GM23338 (cell line): ENCODE measurements around the gene UHRF1. TPM values are rescaled to one million over a fixed set of nuclear protein-coding genes. Genes with fewer than 3 reads are reported as not detected.

Source experiments
- ATAC-seq: fragments of 200-7000 bp; cut with Tn5 transposase; 3 replicates; pipeline ENCODE4 v1.9.1; 2020
- DNase-seq: peaks from one replicate; pipeline ENCODE4 v3.0.0-alpha.2; 2015; ENCODE audit warnings: low spot score
- H2AFZ ChIP-seq: fragments of 200-600 bp; sonication (generic); 2 replicates; pipeline ENCODE4 v1.8.0; 2016; ENCODE audit warnings: antibody characterized with exemption, mild to moderate bottlenecking, moderate library complexity
- H3F3A ChIP-seq: fragments of 200-600 bp; sonication (generic); replicated peaks from 2 replicates; pipeline ENCODE4 v1.8.0; 2017; ENCODE audit warnings: antibody characterized with exemption, mixed run types, low read depth
- H3K27ac ChIP-seq: fragments of 200-600 bp; sonication (generic); 2 replicates; pipeline ENCODE4 v1.6.1; 2016; ENCODE audit warnings: low read depth
- H3K27me3 ChIP-seq: fragments of 200-600 bp; sonication (generic); 2 replicates; pipeline ENCODE4 v1.8.0; 2016; ENCODE audit warnings: mild to moderate bottlenecking, mixed run types, moderate library complexity; ENCODE audit not compliant: insufficient read depth
- H3K36me3 ChIP-seq: fragments of 200-600 bp; sonication (generic); 2 replicates; pipeline ENCODE4 v1.8.0; 2016; ENCODE audit warnings: mild to moderate bottlenecking; ENCODE audit not compliant: insufficient read depth
- H3K4me1 ChIP-seq: fragments of 200-600 bp; sonication (generic); 2 replicates; pipeline ENCODE4 v1.8.0; 2016; ENCODE audit warnings: mild to moderate bottlenecking, moderate library complexity; ENCODE audit not compliant: insufficient read depth
- H3K4me2 ChIP-seq: fragments of 200-600 bp; sonication (generic); 2 replicates; pipeline ENCODE4 v1.7.1; 2017; ENCODE audit warnings: mixed run types
- H3K4me3 ChIP-seq: fragments of 200-600 bp; sonication (generic); 2 replicates; pipeline ENCODE4 v1.6.1; 2016; ENCODE audit warnings: mixed run types
- H3K79me2 ChIP-seq: fragments of 200-600 bp; sonication (generic); replicated peaks from 2 replicates; pipeline ENCODE4 v1.8.0; 2017; ENCODE audit warnings: mild to moderate bottlenecking; ENCODE audit not compliant: insufficient read depth
- H3K9me2 ChIP-seq: fragments of 200-600 bp; sonication (generic); 2 replicates; pipeline ENCODE4 v1.8.0; 2017; ENCODE audit not compliant: insufficient read depth
- H4K20me1 ChIP-seq: fragments of 200-600 bp; sonication (generic); replicated peaks from 2 replicates; pipeline ENCODE4 v1.8.0; 2017; ENCODE audit warnings: mild to moderate bottlenecking; ENCODE audit not compliant: insufficient read depth
- H3K27ac Mint-ChIP-seq: 2 replicates; pipeline ENCODE4 v1.8.0; 2020; ENCODE audit warnings: inconsistent platforms, mild to moderate bottlenecking, moderate library complexity, mixed read lengths
- H3K27me3 Mint-ChIP-seq: 3 replicates; pipeline ENCODE4 v1.8.0; 2022; ENCODE audit warnings: low read depth, mild to moderate bottlenecking, moderate library complexity, mixed read lengths, inconsistent platforms; ENCODE audit not compliant: insufficient read depth, poor library complexity
- H3K36me3 Mint-ChIP-seq: 3 replicates; pipeline ENCODE4 v1.8.0; 2021; ENCODE audit warnings: low read depth, mild to moderate bottlenecking, inconsistent platforms, moderate library complexity, mixed read lengths
- H3K4me1 Mint-ChIP-seq: 3 replicates; pipeline ENCODE4 v1.8.0; 2020; ENCODE audit warnings: mild to moderate bottlenecking, inconsistent platforms, mixed read lengths
- H3K4me3 Mint-ChIP-seq: 3 replicates; pipeline ENCODE4 v1.8.0; 2021; ENCODE audit warnings: moderate library complexity, mild to moderate bottlenecking, inconsistent platforms, mixed read lengths
- H3K9me3 Mint-ChIP-seq: 3 replicates; pipeline ENCODE4 v1.8.0; 2020; ENCODE audit warnings: moderate library complexity, mild to moderate bottlenecking, inconsistent platforms, mixed read lengths
- CREB1 ChIP-seq: fragments of 250-450 bp; sonication (Bioruptor Pico); IDR thresholded peaks from 2 replicates; pipeline ENCODE4 v1.5.0; 2020; ENCODE audit warnings: low read depth, mild to moderate bottlenecking, moderate library complexity
- CTCF ChIP-seq, 2 experiments: fragments of 200-600 bp in 1 of 2; sonication (generic) in 1 of 2; conservative IDR thresholded peaks; 2 replicates each; pipeline versions ENCODE4 v1.5.1 to v1.6.1; 2016 to 2017; ENCODE audit warnings: antibody characterized with exemption in 2 of 2, low read depth in 2 of 2, mild to moderate bottlenecking in 2 of 2, moderate library complexity in 1 of 2
- ETS1 ChIP-seq: IDR thresholded peaks from 2 replicates; pipeline ENCODE4 v1.6.1; 2016; ENCODE audit warnings: antibody characterized with exemption
- EZH2 ChIP-seq: fragments of 200-600 bp; sonication (generic); IDR thresholded peaks from one replicate; pipeline ENCODE4 v1.8.0; 2017; ENCODE audit warnings: antibody characterized with exemption, mild to moderate bottlenecking, low read depth; ENCODE audit not compliant: unreplicated experiment
- EZH2phosphoT487 ChIP-seq: fragments of 200-600 bp; sonication (generic); IDR thresholded peaks from one replicate; pipeline ENCODE4 v1.8.1; 2018; ENCODE audit warnings: antibody characterized with exemption; ENCODE audit not compliant: unreplicated experiment
- JUNB ChIP-seq: IDR thresholded peaks from one replicate; pipeline ENCODE4 v1.6.1; 2016; ENCODE audit warnings: antibody characterized with exemption; ENCODE audit not compliant: unreplicated experiment
- NANOG ChIP-seq: IDR thresholded peaks from 2 replicates; pipeline ENCODE4 v1.6.1; 2016; ENCODE audit warnings: antibody characterized with exemption, borderline replicate concordance
- POLR2AphosphoS5 ChIP-seq: IDR thresholded peaks from 2 replicates; pipeline ENCODE4 v1.6.1; 2016; ENCODE audit warnings: antibody characterized with exemption, low read depth
- REST ChIP-seq: IDR thresholded peaks from one replicate; pipeline ENCODE4 v1.6.1; 2018; ENCODE audit warnings: antibody characterized with exemption; ENCODE audit not compliant: unreplicated experiment
- STAT1 ChIP-seq: IDR thresholded peaks from one replicate; pipeline ENCODE4 v1.6.1; 2016; ENCODE audit warnings: antibody characterized with exemption; ENCODE audit not compliant: unreplicated experiment
- ZNF114 ChIP-seq: fragments of 250-450 bp; sonication (Bioruptor Pico); IDR thresholded peaks from 2 replicates; pipeline ENCODE4 v1.5.0; 2020; ENCODE audit warnings: mild to moderate bottlenecking, moderate library complexity
- ZNF331 ChIP-seq: fragments of 250-450 bp; sonication (Bioruptor Pico); IDR thresholded peaks from 2 replicates; pipeline ENCODE4 v1.5.0; 2020; ENCODE audit warnings: low read depth, mild to moderate bottlenecking, moderate library complexity
- ZNF462 ChIP-seq: fragments of 250-450 bp; sonication (Bioruptor Pico); IDR thresholded peaks from 2 replicates; pipeline ENCODE4 v1.5.0; 2020; ENCODE audit warnings: mild to moderate bottlenecking, moderate library complexity
- polyA plus RNA-seq: library from polyadenylated mRNA; unstranded; fragments of >200 nt; fragmentation: Nextera tagmentation; extraction: Ambion mirVana; gene quantifications from 2 replicates; pipeline ENCODE4 v1.2.1, GENCODE V29; 2016
- total RNA-seq: library from RNA; depleted of rRNA; stranded (reverse); fragments of >200 nt; shearing (Covaris generic); gene quantifications from 2 replicates; pipeline ENCODE4 v1.2.3, GENCODE V29; 2014

UHRF1 gene
- total and polyA plus RNA-seq, 2 experiments from 2014 or later: 20.3 to 45.7 TPM

GRCh38 chr19:4972509-4973230 is 63.4 kb downstream of the UHRF1 start:
- peaks cover 21% of the 10 kb centered on the region for H3K4me1 ChIP-seq
- H3K36me3 Mint-ChIP-seq: no peaks in the 10 kb centered on the region; the same call in 2 of the 3 replicates
- H4K20me1 ChIP-seq: peaks cover 31% of the 10 kb centered on the region
- no peaks in the 10 kb centered on the region for H3K9me2 ChIP-seq
- no peaks in the 10 kb centered on the region for H3K36me3 ChIP-seq
- no peak overlapping the region for H2AFZ ChIP-seq
- ATAC-seq (no peak), DNase-seq (no peak)
- peaks cover 36% of the 10 kb centered on the region for H3K4me1 Mint-ChIP-seq
- H3K27me3 Mint-ChIP-seq: peaks cover 31% of the 10 kb centered on the region
- H3F3A ChIP-seq: 0 out of 2 replicates have a peak, but pooled peaks cover 6% of the 10 kb centered on the region
- H3K4me3 ChIP-seq: no peak overlapping the region
- no peak overlapping the region for H3K27ac Mint-ChIP-seq
- H3K79me2 ChIP-seq: peaks cover 78% of the 10 kb centered on the region
- no peaks in the 10 kb centered on the region; the same call in 2 of the 3 replicates for H3K9me3 Mint-ChIP-seq
- H3K27me3 ChIP-seq: no peaks in the 10 kb centered on the region
- TF ChIP-seq EZH2phosphoT487 (no peak), NANOG (no peak), ZNF114 (no peak), REST (no peak), CREB1 (no peak), CTCF (conservative IDR thresholded peaks at IDR 0.05; ENCODE audit: low read depth in 2 of 2) (no peak), EZH2 (no peak), ZNF331 (CRISPR knock-in tag) (no peak), ZNF462 (CRISPR knock-in tag) (no peak), ETS1 (no peak), JUNB (no peak), POLR2AphosphoS5 (no peak), STAT1 (no peak)
- H3K27ac ChIP-seq: no peak overlapping the region
- H3K4me3 Mint-ChIP-seq: no peak overlapping the region; the same call in 2 of the 3 replicates
- H3K4me2 ChIP-seq: no peak overlapping the region
